Endothelial cell (in vitro differentiated cells): ENCODE data around the gene FRMD1. TPM values are rescaled to one million over a fixed set of nuclear protein-coding genes. Genes with fewer than 3 reads are reported as not detected.

Source experiments
- DNase-seq: peaks from one replicate; pipeline ENCODE4 v3.0.0; 2021; ENCODE audit warnings: low spot score
- H3K27ac Mint-ChIP-seq: one replicate; pipeline ENCODE4 v1.8.0; 2021; ENCODE audit warnings: mixed read lengths, inconsistent platforms; ENCODE audit not compliant: unreplicated experiment
- H3K27me3 Mint-ChIP-seq: one replicate; pipeline ENCODE4 v1.8.0; 2021; ENCODE audit warnings: mild to moderate bottlenecking, moderate library complexity, mixed read lengths, inconsistent platforms; ENCODE audit not compliant: unreplicated experiment
- H3K36me3 Mint-ChIP-seq: one replicate; pipeline ENCODE4 v1.8.0; 2021; ENCODE audit warnings: mild to moderate bottlenecking, low read depth, mixed read lengths, inconsistent platforms; ENCODE audit not compliant: unreplicated experiment
- H3K4me1 Mint-ChIP-seq: one replicate; pipeline ENCODE4 v1.8.0; 2021; ENCODE audit warnings: mild to moderate bottlenecking, mixed read lengths, inconsistent platforms; ENCODE audit not compliant: unreplicated experiment
- H3K4me3 Mint-ChIP-seq: one replicate; pipeline ENCODE4 v1.8.0; 2021; ENCODE audit warnings: mild to moderate bottlenecking, mixed read lengths, inconsistent platforms; ENCODE audit not compliant: unreplicated experiment
- H3K9me3 Mint-ChIP-seq: one replicate; pipeline ENCODE4 v1.8.0; 2021; ENCODE audit warnings: mixed read lengths, inconsistent platforms; ENCODE audit not compliant: unreplicated experiment
- total RNA-seq: library from RNA; stranded (reverse); fragmentation: NEBNext Ultra II Directional; extraction: Animal tissue kit (Norgen Biotek cat#: 25700); gene quantifications from one replicate; pipeline ENCODE4 v1.2.1, GENCODE V29; 2021; ENCODE audit not compliant: unreplicated experiment
- TF ChIP-seq, protein P1 (sequence below): fragments of 200-600 bp; sonication (generic); IDR thresholded peaks from one replicate; pipeline ENCODE4 v1.5.0; 2021; ENCODE audit warnings: antibody characterized with exemption; ENCODE audit not compliant: unreplicated experiment

FRMD1 gene
- total RNA-seq, 1 donor from 2014 or later: 0.05 TPM

DNA sequence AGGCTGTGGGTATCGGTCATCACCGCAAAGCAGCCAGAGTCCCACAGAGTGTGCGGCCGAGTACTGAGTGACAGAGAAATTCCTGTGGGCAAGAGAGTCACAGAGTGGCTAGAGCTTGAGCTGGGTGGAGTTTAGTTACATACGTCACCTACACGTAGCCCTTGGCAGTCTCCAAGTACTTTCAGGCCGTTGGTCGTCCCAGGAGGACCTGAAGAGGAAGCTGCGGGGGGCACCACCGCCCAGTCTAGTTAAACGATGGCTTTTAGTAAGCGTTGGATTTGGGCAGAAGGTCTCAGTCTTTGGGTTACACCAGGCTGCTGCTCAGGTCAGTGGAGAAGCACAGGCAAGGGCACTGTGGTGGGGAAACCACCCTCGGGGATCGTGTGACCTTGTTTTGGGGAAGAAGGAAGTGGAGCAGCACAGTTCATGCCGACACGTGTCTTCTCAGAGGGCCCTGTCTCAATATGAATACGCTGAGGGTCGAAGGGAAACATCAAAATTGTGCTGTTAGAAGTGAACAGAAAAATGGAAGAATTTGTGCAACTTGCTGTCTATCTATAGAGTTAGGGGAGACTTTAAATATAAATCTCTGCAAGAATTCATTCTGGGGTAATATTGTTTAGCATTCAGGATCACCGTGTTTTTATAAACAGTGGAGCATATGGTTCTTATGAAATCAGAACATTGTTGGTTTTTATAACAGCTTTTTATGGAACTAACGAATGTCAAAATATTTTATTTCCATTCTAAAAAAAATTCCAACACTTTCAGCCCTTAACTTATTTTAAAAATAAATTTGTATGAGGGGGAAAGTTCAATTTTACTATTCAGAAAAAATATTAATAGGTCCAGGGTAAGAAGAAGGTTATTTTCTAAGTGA, 52.9 kb downstream of the FRMD1 start:
- Mint-ChIP-seq H3K4me3 (no peak overlapping the region), H3K27me3 (no peaks in the 10 kb centered on the region), H3K9me3 (no peaks in the 10 kb centered on the region), H3K27ac (no peak overlapping the region), H3K36me3 (no peaks in the 10 kb centered on the region), H3K4me1 (peaks cover 5% of the 10 kb centered on the region)
- DNase-seq: no peak
- TF ChIP-seq, protein P1, sequence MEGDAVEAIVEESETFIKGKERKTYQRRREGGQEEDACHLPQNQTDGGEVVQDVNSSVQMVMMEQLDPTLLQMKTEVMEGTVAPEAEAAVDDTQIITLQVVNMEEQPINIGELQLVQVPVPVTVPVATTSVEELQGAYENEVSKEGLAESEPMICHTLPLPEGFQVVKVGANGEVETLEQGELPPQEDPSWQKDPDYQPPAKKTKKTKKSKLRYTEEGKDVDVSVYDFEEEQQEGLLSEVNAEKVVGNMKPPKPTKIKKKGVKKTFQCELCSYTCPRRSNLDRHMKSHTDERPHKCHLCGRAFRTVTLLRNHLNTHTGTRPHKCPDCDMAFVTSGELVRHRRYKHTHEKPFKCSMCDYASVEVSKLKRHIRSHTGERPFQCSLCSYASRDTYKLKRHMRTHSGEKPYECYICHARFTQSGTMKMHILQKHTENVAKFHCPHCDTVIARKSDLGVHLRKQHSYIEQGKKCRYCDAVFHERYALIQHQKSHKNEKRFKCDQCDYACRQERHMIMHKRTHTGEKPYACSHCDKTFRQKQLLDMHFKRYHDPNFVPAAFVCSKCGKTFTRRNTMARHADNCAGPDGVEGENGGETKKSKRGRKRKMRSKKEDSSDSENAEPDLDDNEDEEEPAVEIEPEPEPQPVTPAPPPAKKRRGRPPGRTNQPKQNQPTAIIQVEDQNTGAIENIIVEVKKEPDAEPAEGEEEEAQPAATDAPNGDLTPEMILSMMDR: no peak

GRCh38 chr6:168024951-168025510, 54.0 kb downstream of the FRMD1 start:
- TF ChIP-seq, protein P1: no peak
- no peaks in the 10 kb centered on the region for H3K4me1 Mint-ChIP-seq
- H3K4me3 Mint-ChIP-seq: no peak overlapping the region
- no peaks in the 10 kb centered on the region for H3K36me3 Mint-ChIP-seq
- H3K27ac Mint-ChIP-seq: no peak overlapping the region
- H3K27me3 Mint-ChIP-seq: no peaks in the 10 kb centered on the region
- no peaks in the 10 kb centered on the region for H3K9me3 Mint-ChIP-seq
- DNase-seq: no peak

DNA sequence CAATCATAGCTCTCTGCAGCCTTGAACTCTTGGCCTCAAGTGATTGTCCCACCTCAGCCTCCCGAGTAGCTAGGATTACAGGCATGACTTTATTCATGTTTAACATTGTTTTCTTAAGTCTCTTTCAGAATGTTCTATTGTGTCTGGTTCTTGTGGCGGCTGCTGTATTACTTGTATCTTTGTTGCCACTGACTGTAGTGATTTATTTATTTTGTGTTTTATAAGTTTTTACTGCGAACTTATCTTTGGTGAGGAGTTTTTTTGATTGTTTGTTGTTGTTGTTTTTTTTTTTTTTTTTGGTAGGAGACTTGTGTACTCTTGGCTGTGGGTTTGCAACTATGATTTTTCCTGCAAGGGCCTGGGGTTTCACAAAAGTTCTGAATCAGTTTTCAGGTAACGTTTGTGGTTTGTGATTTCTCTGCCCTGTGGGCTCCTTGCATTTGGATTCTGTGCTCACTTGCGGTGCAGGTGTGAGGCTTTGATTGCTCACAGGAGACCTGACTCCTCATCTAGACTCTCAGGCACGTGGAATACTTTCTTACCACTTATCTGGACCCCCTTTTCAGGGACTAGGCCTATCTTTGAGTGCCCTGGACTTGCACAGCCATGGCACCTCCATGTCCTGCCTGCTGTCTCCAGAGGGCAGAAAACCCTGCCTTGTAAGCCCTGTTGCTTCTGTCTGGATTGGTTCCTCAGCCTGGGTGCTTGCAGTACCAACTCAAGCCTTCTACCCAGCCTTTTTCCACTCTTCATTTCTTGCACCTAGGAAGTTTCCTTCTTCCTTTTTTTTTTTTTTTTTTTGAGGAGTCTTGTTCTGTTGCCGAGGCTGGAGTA, 56.3 kb downstream of the FRMD1 start:
- TF ChIP-seq, protein P1: no peak
- Mint-ChIP-seq H3K9me3 (no peaks in the 10 kb centered on the region), H3K27ac (no peak overlapping the region), H3K36me3 (no peaks in the 10 kb centered on the region), H3K4me1 (no peaks in the 10 kb centered on the region), H3K27me3 (peaks cover 1% of the 10 kb centered on the region), H3K4me3 (no peak overlapping the region)
- DNase-seq: no peak

- no peak for DNase-seq
- Mint-ChIP-seq H3K36me3 (no peaks in the 10 kb centered on the region), H3K27me3 (peaks cover 2% of the 10 kb centered on the region), H3K4me1 (no peaks in the 10 kb centered on the region), H3K4me3 (no peak overlapping the region), H3K27ac (no peak overlapping the region), H3K9me3 (no peaks in the 10 kb centered on the region)
- TF ChIP-seq, protein P1: no peak
Measured at GRCh38 chr6:168021581-168021980, 57.4 kb downstream of the FRMD1 start.
